IMR-90 (cell line): ENCODE results near the gene ROMO1.

ENCODE experiments used
- CTCF ChIP-seq: conservative IDR thresholded peaks from 2 replicates; pipeline ENCODE4 v1.5.1; 2012; ENCODE audit warnings: mild to moderate bottlenecking, low read depth, low read length, improper control_type of control experiment
- POLR2A ChIP-seq: IDR thresholded peaks from 2 replicates; pipeline ENCODE4 v1.6.1; 2012; ENCODE audit warnings: mild to moderate bottlenecking, low read depth, low read length
- RAD21 ChIP-seq: IDR thresholded peaks from 2 replicates; pipeline ENCODE4 v1.6.1; 2012; ENCODE audit warnings: low read length, improper control_type of control experiment
- RFX5 ChIP-seq: IDR thresholded peaks from 2 replicates; pipeline ENCODE4 v1.8.0; 2012; ENCODE audit warnings: low read depth, mild to moderate bottlenecking, low read length, moderate library complexity
- SMC3 ChIP-seq: fragments of 150-350 bp; IDR thresholded peaks from 2 replicates; pipeline ENCODE4 v1.6.1; 2016; ENCODE audit warnings: low read depth, mild to moderate bottlenecking, antibody characterized with exemption, low read length, moderate library complexity

- TF ChIP-seq CTCF (no peak), POLR2A (no peak), RAD21 (no peak), RFX5 (no peak), SMC3 (no peak)
These were observed 27.9 kb downstream of the ROMO1 start for GRCh38 chr20:35726842-35727711.
